Measurements from ENCODE around the gene HRH4.

HRH4 gene

GRCh38 chr18:24460388-24460787 is at the start of gene HRH4:
Gene HRH4, plus strand, starts transcription at chr18:24460637. Its CDS starts 92 bp downstream, at chr18:24460729.
- TF ChIP-seq CTCF (IDR thresholded peaks at IDR 0.05) = no peak
- Histone ChIP-seq H3K27ac (no peak within 1 kb of the TSS), H3K4me3 (no peak within 1 kb of the TSS)
- DNase-seq (ENCODE audit: low spot score) = no peak

- H3K4me3 ChIP-seq = no peak overlapping the region
- TF ChIP-seq CTCF (IDR thresholded peaks at IDR 0.05) = no peak
- no peak overlapping the region for H3K27ac ChIP-seq
- DNase-seq (ENCODE audit: low spot score) = no peak
Measured at GRCh38 chr18:24413148-24413547, 47.3 kb upstream of the HRH4 start.

- no peak for DNase-seq (ENCODE audit: low spot score)
- no peak overlapping the region for H3K4me3 ChIP-seq
- no peak for TF ChIP-seq CTCF (IDR thresholded peaks at IDR 0.05)
- no peak overlapping the region for H3K27ac ChIP-seq
Measured at GRCh38 chr18:24414349-24415003, 46.0 kb upstream of the HRH4 start.

DNA sequence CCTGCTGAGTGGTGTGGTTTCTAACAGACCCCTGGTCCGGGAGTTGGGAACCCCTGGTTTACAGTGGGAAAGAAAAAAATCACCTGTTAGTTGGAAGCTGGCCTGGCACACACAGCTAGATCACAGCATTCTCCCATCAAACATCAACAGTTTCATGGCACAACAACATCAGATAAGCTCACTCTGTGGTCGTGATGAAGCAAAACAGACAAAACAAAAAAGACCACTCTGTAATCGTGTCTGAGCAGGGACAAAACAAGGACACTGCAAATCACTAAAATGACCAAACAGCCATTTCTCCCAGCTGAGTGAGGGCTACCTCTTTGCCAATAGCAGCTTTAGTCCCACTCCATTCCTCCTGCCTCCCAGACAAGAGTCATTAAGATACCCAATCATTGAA is 43.0 kb upstream of the HRH4 start:
- TF ChIP-seq CTCF (IDR thresholded peaks at IDR 0.05) = no peak
- DNase-seq (ENCODE audit: low spot score) = no peak
- H3K4me3 ChIP-seq = no peak overlapping the region

DNA sequence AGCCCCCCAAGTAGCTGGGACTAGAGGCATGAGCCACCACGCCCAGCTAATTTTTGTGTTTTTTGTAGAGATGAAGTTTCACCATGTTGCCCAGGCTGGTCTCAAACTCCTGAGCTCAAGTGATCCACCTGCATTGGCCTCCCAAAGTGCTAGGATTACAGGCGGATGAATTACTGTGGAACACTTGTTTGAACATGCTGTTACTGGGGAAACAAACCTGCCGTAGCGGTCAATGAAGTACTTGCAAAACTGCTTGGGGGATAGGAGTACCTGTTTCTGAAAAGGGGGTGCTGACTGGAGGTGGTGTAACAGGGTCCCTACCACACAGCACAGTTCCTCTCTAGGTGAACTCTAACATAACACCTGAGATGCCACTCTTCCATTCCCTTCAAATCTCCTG is 39.9 kb upstream of the HRH4 start:
- Histone ChIP-seq H3K4me3 (no peak overlapping the region), H3K27ac (no peak overlapping the region)
- no peak for TF ChIP-seq CTCF (IDR thresholded peaks at IDR 0.05)
- DNase-seq (ENCODE audit: low spot score) = no peak

More for the DNA sequence above, 43.0 kb upstream of the HRH4 start:
- no peak overlapping the region for H3K27ac ChIP-seq

- no peak for TF ChIP-seq CTCF (IDR thresholded peaks at IDR 0.05)
- no peak for DNase-seq (ENCODE audit: low spot score)
Measured at GRCh38 chr18:24421831-24422230, 38.6 kb upstream of the HRH4 start.

DNA sequence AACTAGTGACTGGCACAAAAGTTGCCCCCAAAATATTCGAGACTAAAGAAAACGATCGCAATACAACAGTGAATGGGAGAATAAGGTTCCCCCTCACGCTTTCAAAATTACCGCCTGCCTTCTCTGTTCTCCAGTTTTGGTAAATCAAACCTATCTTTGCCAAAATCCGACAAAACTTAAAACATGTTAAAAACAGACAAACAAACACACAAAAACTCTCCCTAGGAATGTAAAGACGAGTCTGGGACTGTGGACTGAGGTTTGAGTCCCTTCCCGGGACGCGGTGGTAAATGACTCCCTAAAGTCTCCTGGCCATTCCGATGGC is 34.4 kb upstream of the HRH4 start:
- Histone ChIP-seq H3K27ac (peak overlapping the region; percentile 73 to 86), H3K4me3 (peak overlapping the region; percentile 84)
- TF ChIP-seq CTCF (IDR thresholded peaks at IDR 0.05) = no peak
- no peak for DNase-seq (ENCODE audit: low spot score)

More at GRCh38 chr18:24421831-24422230, 38.6 kb upstream of the HRH4 start:
- Histone ChIP-seq H3K27ac (no peak overlapping the region), H3K4me3 (no peak overlapping the region)
